Measurements from ENCODE around the gene PPP1R37. TPM values are rescaled to one million over a fixed set of nuclear protein-coding genes. Genes with fewer than 3 reads are reported as not detected.

The PPP1R37 gene
- total and polyA plus RNA-seq, 2 of the 8 experiments (the other 6 are each of a cell fraction or from before 2014, with no cell fraction given), result 14.6 to 25.7 TPM

DNA sequence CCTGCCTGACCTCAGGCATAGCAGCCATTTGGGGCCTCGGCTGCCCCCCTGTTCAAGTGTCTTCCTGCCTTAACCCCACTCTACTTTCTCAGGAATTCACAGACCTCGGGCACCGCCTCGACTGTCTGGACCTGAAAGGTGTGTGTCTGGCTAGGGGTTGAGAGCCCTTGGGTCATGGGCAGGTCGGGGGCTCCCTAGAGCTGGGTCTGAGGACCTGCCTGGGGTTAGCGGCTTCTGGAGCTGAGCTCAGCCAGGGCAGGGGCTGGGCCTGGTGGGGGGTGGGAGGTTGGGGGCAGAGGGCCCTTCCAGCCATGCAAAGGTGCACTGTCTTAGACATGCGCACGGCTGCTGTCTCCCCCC lies 47.1 kb downstream of the PPP1R37 start (continued):
- TF ChIP-seq SAP30 (IDR thresholded peaks at IDR 0.05; ENCODE audit: insufficient read depth, insufficient replicate concordance, low read length) (no peak), SP1 (IDR thresholded peaks at IDR 0.05; ENCODE audit: low read depth, low read length) (no peak), CEBPB (IDR thresholded peaks at IDR 0.05; ENCODE audit: low read depth, low read length) (no peak), BACH1 (IDR thresholded peaks at IDR 0.05; ENCODE audit: low read length) (no peak), POLR2A (IDR thresholded peaks at IDR 0.05; ENCODE audit: control extremely low read depth in 1 of 2, low read depth in 2 of 2, low read length in 2 of 2) (no peak)
